ENCODE measurements around the gene UBQLN1. TPM values are rescaled to one million over a fixed set of nuclear protein-coding genes. Genes with fewer than 3 reads are reported as not detected.
"Not testable (repeated sequence)": the region's sequence is repeated elsewhere in the genome, so short reads cannot be mapped to it uniquely, and the experiment has no call there.

UBQLN1 gene
- 100 to 1,000 TPM; 111 to 159 (median 123) TPM for total RNA-seq

GRCh38 chr9:83707768-83708514 is at the start of gene UBQLN1:
Gene UBQLN1, minus strand, starts transcription at chr9:83707958. Its CDS starts 279 bp downstream, at chr9:83707679.
- peak; percentile 96 to 97 for DNase-seq
- Histone ChIP-seq H3K36me3 (no peaks in the 10 kb centered on the region), H3K27me3 (no peaks in the 10 kb centered on the region), H3K27ac (peak within 1 kb of the TSS; percentile 96 to 99 (median 99)), H3K9me3 (no peaks in the 10 kb centered on the region), H3K4me3 (replicated peaks in 1 of 3) (peak within 1 kb of the TSS; percentile 50 to 99 (median 93)), H3K4me1 (peaks cover 5 to 16% of the 10 kb centered on the region in 2 donors)
- WGBS, 2 donors: 1% methylated on average over 39 to 55 of the region's 67 CpGs
- intact Hi-C loops (cut with DNase I): loop anchor here (10.0 kb wide), 1 partner anchor 83 kb away; the partner anchor contains the start of gene IDNK
- TF ChIP-seq CTCF (IDR thresholded peaks at IDR 0.05): peak in 2 of 6 experiments; percentile 11 to 12
- TF ChIP-seq POLR2A (IDR thresholded peaks at IDR 0.05): peak; percentile 88 to 90

GRCh38 chr9:83754383-83754977 is 46.7 kb upstream of the UBQLN1 start:
- peaks cover 4 to 5% of the 10 kb centered on the region in 2 donors for H3K36me3 ChIP-seq
- DNase-seq: no peak
- H3K9me3 ChIP-seq: no peaks in the 10 kb centered on the region
- no peak overlapping the region for H3K27ac ChIP-seq
- H3K27me3 ChIP-seq: no peaks in the 10 kb centered on the region
- TF ChIP-seq CTCF (IDR thresholded peaks at IDR 0.05) (no peak), POLR2A (IDR thresholded peaks at IDR 0.05) (no peak)
- H3K4me1 ChIP-seq: no peaks in the 10 kb centered on the region
- no peak overlapping the region for H3K4me3 ChIP-seq (replicated peaks in 1 of 3)
- intact Hi-C loops (cut with DNase I): no loop called here

GRCh38 chr9:83749706-83750105 is 41.9 kb upstream of the UBQLN1 start:
- Histone ChIP-seq H3K36me3 (peaks cover 4 to 5% of the 10 kb centered on the region in 2 donors), H3K4me1 (no peaks in the 10 kb centered on the region), H3K27ac (no peak overlapping the region), H3K4me3 (replicated peaks in 1 of 3) (no peak overlapping the region), H3K9me3 (no peaks in the 10 kb centered on the region), H3K27me3 (no peaks in the 10 kb centered on the region)
- intact Hi-C loops (cut with DNase I): no loop called here
- no peak for DNase-seq
- TF ChIP-seq CTCF (IDR thresholded peaks at IDR 0.05): no peak
- no peak for TF ChIP-seq POLR2A (IDR thresholded peaks at IDR 0.05)
- WGBS, 2 donors: 92% methylated on average over 3 of the region's 3 CpGs

GRCh38 chr9:83744206-83744605 is 36.4 kb upstream of the UBQLN1 start:
- H3K4me3 ChIP-seq (replicated peaks in 1 of 3): no peak overlapping the region
- DNase-seq: no peak
- no peaks in the 10 kb centered on the region for H3K27me3 ChIP-seq
- WGBS, 2 donors: 93 to 98% methylated on average over 1 of the region's 1 CpG
- no peak for TF ChIP-seq POLR2A (IDR thresholded peaks at IDR 0.05)
- TF ChIP-seq CTCF (IDR thresholded peaks at IDR 0.05): no peak
- H3K9me3 ChIP-seq: no peaks in the 10 kb centered on the region
- no peak overlapping the region for H3K27ac ChIP-seq
- intact Hi-C loops (cut with DNase I): no loop called here
- H3K36me3 ChIP-seq: peaks cover 0 to 3% of the 10 kb centered on the region in 2 donors
- H3K4me1 ChIP-seq: no peaks in the 10 kb centered on the region

GRCh38 chr9:83733739-83734138 is 26.0 kb upstream of the UBQLN1 start:
- no peak for TF ChIP-seq POLR2A (IDR thresholded peaks at IDR 0.05)
- no peak for TF ChIP-seq CTCF (IDR thresholded peaks at IDR 0.05)
- 92 to 96% methylated on average over 4 of the region's 4 CpGs for WGBS, 2 donors
- intact Hi-C loops (cut with DNase I): no loop called here

GRCh38 chr9:83728591-83729368 is 21.0 kb upstream of the UBQLN1 start:
- intact Hi-C loops (cut with DNase I); DNase-seq: not testable (repeated sequence)
- 80 to 85% methylated on average over 18 of the region's 22 CpGs for WGBS, 2 donors

More at GRCh38 chr9:83733739-83734138, 26.0 kb upstream of the UBQLN1 start:
- H3K36me3 ChIP-seq: no peaks in the 10 kb centered on the region
- no peak overlapping the region for H3K27ac ChIP-seq
- peaks cover 6 to 8% of the 10 kb centered on the region in 2 donors for H3K4me1 ChIP-seq
- H3K4me3 ChIP-seq (replicated peaks in 1 of 3): no peak overlapping the region
- H3K27me3 ChIP-seq: no peaks in the 10 kb centered on the region
- no peaks in the 10 kb centered on the region for H3K9me3 ChIP-seq
- no peak for DNase-seq

More at GRCh38 chr9:83728591-83729368, 21.0 kb upstream of the UBQLN1 start:
- not testable (repeated sequence) for H3K4me1 ChIP-seq; H3K4me3 ChIP-seq (replicated peaks in 1 of 3); H3K9me3 ChIP-seq; H3K27me3 ChIP-seq; H3K36me3 ChIP-seq; H3K27ac ChIP-seq
